GM23338 (cell line): ENCODE results near the gene TMEM132D. TPM values are rescaled to one million over a fixed set of nuclear protein-coding genes. Genes with fewer than 3 reads are reported as not detected.

ENCODE experiments used
- ATAC-seq: fragments of 200-7000 bp; cut with Tn5 transposase; 3 replicates; pipeline ENCODE4 v1.9.1; 2020
- DNase-seq: peaks from one replicate; pipeline ENCODE4 v3.0.0-alpha.2; 2015; ENCODE audit warnings: low spot score
- H2AFZ ChIP-seq: fragments of 200-600 bp; sonication (generic); 2 replicates; pipeline ENCODE4 v1.8.0; 2016; ENCODE audit warnings: antibody characterized with exemption, mild to moderate bottlenecking, moderate library complexity
- H3F3A ChIP-seq: fragments of 200-600 bp; sonication (generic); replicated peaks from 2 replicates; pipeline ENCODE4 v1.8.0; 2017; ENCODE audit warnings: antibody characterized with exemption, mixed run types, low read depth
- H3K27ac ChIP-seq: fragments of 200-600 bp; sonication (generic); 2 replicates; pipeline ENCODE4 v1.6.1; 2016; ENCODE audit warnings: low read depth
- H3K27me3 ChIP-seq: fragments of 200-600 bp; sonication (generic); 2 replicates; pipeline ENCODE4 v1.8.0; 2016; ENCODE audit warnings: mild to moderate bottlenecking, mixed run types, moderate library complexity; ENCODE audit not compliant: insufficient read depth
- H3K36me3 ChIP-seq: fragments of 200-600 bp; sonication (generic); 2 replicates; pipeline ENCODE4 v1.8.0; 2016; ENCODE audit warnings: mild to moderate bottlenecking; ENCODE audit not compliant: insufficient read depth
- H3K4me1 ChIP-seq: fragments of 200-600 bp; sonication (generic); 2 replicates; pipeline ENCODE4 v1.8.0; 2016; ENCODE audit warnings: mild to moderate bottlenecking, moderate library complexity; ENCODE audit not compliant: insufficient read depth
- H3K4me2 ChIP-seq: fragments of 200-600 bp; sonication (generic); 2 replicates; pipeline ENCODE4 v1.7.1; 2017; ENCODE audit warnings: mixed run types
- H3K4me3 ChIP-seq: fragments of 200-600 bp; sonication (generic); 2 replicates; pipeline ENCODE4 v1.6.1; 2016; ENCODE audit warnings: mixed run types
- H3K79me2 ChIP-seq: fragments of 200-600 bp; sonication (generic); replicated peaks from 2 replicates; pipeline ENCODE4 v1.8.0; 2017; ENCODE audit warnings: mild to moderate bottlenecking; ENCODE audit not compliant: insufficient read depth
- H3K9me2 ChIP-seq: fragments of 200-600 bp; sonication (generic); 2 replicates; pipeline ENCODE4 v1.8.0; 2017; ENCODE audit not compliant: insufficient read depth
- H4K20me1 ChIP-seq: fragments of 200-600 bp; sonication (generic); replicated peaks from 2 replicates; pipeline ENCODE4 v1.8.0; 2017; ENCODE audit warnings: mild to moderate bottlenecking; ENCODE audit not compliant: insufficient read depth
- H3K27ac Mint-ChIP-seq: 2 replicates; pipeline ENCODE4 v1.8.0; 2020; ENCODE audit warnings: inconsistent platforms, mild to moderate bottlenecking, moderate library complexity, mixed read lengths
- H3K27me3 Mint-ChIP-seq: 3 replicates; pipeline ENCODE4 v1.8.0; 2022; ENCODE audit warnings: low read depth, mild to moderate bottlenecking, moderate library complexity, mixed read lengths, inconsistent platforms; ENCODE audit not compliant: insufficient read depth, poor library complexity
- H3K36me3 Mint-ChIP-seq: 3 replicates; pipeline ENCODE4 v1.8.0; 2021; ENCODE audit warnings: low read depth, mild to moderate bottlenecking, inconsistent platforms, moderate library complexity, mixed read lengths
- H3K4me1 Mint-ChIP-seq: 3 replicates; pipeline ENCODE4 v1.8.0; 2020; ENCODE audit warnings: mild to moderate bottlenecking, inconsistent platforms, mixed read lengths
- H3K4me3 Mint-ChIP-seq: 3 replicates; pipeline ENCODE4 v1.8.0; 2021; ENCODE audit warnings: moderate library complexity, mild to moderate bottlenecking, inconsistent platforms, mixed read lengths
- H3K9me3 Mint-ChIP-seq: 3 replicates; pipeline ENCODE4 v1.8.0; 2020; ENCODE audit warnings: moderate library complexity, mild to moderate bottlenecking, inconsistent platforms, mixed read lengths
- CREB1 ChIP-seq: fragments of 250-450 bp; sonication (Bioruptor Pico); IDR thresholded peaks from 2 replicates; pipeline ENCODE4 v1.5.0; 2020; ENCODE audit warnings: low read depth, mild to moderate bottlenecking, moderate library complexity
- EZH2phosphoT487 ChIP-seq: fragments of 200-600 bp; sonication (generic); IDR thresholded peaks from one replicate; pipeline ENCODE4 v1.8.1; 2018; ENCODE audit warnings: antibody characterized with exemption; ENCODE audit not compliant: unreplicated experiment
- NANOG ChIP-seq: IDR thresholded peaks from 2 replicates; pipeline ENCODE4 v1.6.1; 2016; ENCODE audit warnings: antibody characterized with exemption, borderline replicate concordance
- STAT1 ChIP-seq: IDR thresholded peaks from one replicate; pipeline ENCODE4 v1.6.1; 2016; ENCODE audit warnings: antibody characterized with exemption; ENCODE audit not compliant: unreplicated experiment
- ZNF114 ChIP-seq: fragments of 250-450 bp; sonication (Bioruptor Pico); IDR thresholded peaks from 2 replicates; pipeline ENCODE4 v1.5.0; 2020; ENCODE audit warnings: mild to moderate bottlenecking, moderate library complexity
- ZNF331 ChIP-seq: fragments of 250-450 bp; sonication (Bioruptor Pico); IDR thresholded peaks from 2 replicates; pipeline ENCODE4 v1.5.0; 2020; ENCODE audit warnings: low read depth, mild to moderate bottlenecking, moderate library complexity
- polyA plus RNA-seq: library from polyadenylated mRNA; unstranded; fragments of >200 nt; fragmentation: Nextera tagmentation; extraction: Ambion mirVana; gene quantifications from 2 replicates; pipeline ENCODE4 v1.2.1, GENCODE V29; 2016
- total RNA-seq: library from RNA; depleted of rRNA; stranded (reverse); fragments of >200 nt; shearing (Covaris generic); gene quantifications from 2 replicates; pipeline ENCODE4 v1.2.3, GENCODE V29; 2014
- TF ChIP-seq, protein P1 (sequence below): fragments of 250-450 bp; sonication (Bioruptor Pico); IDR thresholded peaks from 2 replicates; pipeline ENCODE4 v1.5.0; 2020; ENCODE audit warnings: mild to moderate bottlenecking, moderate library complexity
- TF ChIP-seq, protein P2 (sequence below), 2 experiments: fragments of 200-600 bp in 1 of 2; sonication (generic) in 1 of 2; conservative IDR thresholded peaks; 2 replicates each; pipeline versions ENCODE4 v1.5.1 to v1.6.1; 2016 to 2017; ENCODE audit warnings: antibody characterized with exemption in 2 of 2, low read depth in 2 of 2, mild to moderate bottlenecking in 2 of 2, moderate library complexity in 1 of 2
- TF ChIP-seq, protein P3 (sequence below): IDR thresholded peaks from one replicate; pipeline ENCODE4 v1.6.1; 2018; ENCODE audit warnings: antibody characterized with exemption; ENCODE audit not compliant: unreplicated experiment

The TMEM132D gene
- total and polyA plus RNA-seq, 2 experiments from 2014 or later: 0.44 to 5.3 TPM

DNA sequence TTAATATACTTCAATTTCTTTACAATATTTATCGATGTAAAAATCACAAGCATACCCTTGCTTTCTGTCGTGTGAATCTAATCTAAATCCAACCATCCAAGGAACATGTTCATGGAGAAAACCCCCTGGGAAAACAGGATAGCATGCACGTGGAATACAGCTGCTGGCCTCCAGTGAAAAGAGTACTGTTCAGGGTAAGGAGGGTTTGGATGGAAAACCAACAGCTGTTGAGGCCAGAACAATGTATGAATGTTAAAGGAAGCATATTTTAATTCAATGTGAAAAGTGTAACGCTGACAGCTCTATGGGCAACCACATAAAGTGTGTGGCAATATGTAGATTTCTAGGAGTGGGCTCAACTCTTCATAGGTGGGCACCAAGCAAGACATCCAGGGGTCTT is 344.0 kb downstream of the TMEM132D start (continued):
- TF ChIP-seq, protein P1, sequence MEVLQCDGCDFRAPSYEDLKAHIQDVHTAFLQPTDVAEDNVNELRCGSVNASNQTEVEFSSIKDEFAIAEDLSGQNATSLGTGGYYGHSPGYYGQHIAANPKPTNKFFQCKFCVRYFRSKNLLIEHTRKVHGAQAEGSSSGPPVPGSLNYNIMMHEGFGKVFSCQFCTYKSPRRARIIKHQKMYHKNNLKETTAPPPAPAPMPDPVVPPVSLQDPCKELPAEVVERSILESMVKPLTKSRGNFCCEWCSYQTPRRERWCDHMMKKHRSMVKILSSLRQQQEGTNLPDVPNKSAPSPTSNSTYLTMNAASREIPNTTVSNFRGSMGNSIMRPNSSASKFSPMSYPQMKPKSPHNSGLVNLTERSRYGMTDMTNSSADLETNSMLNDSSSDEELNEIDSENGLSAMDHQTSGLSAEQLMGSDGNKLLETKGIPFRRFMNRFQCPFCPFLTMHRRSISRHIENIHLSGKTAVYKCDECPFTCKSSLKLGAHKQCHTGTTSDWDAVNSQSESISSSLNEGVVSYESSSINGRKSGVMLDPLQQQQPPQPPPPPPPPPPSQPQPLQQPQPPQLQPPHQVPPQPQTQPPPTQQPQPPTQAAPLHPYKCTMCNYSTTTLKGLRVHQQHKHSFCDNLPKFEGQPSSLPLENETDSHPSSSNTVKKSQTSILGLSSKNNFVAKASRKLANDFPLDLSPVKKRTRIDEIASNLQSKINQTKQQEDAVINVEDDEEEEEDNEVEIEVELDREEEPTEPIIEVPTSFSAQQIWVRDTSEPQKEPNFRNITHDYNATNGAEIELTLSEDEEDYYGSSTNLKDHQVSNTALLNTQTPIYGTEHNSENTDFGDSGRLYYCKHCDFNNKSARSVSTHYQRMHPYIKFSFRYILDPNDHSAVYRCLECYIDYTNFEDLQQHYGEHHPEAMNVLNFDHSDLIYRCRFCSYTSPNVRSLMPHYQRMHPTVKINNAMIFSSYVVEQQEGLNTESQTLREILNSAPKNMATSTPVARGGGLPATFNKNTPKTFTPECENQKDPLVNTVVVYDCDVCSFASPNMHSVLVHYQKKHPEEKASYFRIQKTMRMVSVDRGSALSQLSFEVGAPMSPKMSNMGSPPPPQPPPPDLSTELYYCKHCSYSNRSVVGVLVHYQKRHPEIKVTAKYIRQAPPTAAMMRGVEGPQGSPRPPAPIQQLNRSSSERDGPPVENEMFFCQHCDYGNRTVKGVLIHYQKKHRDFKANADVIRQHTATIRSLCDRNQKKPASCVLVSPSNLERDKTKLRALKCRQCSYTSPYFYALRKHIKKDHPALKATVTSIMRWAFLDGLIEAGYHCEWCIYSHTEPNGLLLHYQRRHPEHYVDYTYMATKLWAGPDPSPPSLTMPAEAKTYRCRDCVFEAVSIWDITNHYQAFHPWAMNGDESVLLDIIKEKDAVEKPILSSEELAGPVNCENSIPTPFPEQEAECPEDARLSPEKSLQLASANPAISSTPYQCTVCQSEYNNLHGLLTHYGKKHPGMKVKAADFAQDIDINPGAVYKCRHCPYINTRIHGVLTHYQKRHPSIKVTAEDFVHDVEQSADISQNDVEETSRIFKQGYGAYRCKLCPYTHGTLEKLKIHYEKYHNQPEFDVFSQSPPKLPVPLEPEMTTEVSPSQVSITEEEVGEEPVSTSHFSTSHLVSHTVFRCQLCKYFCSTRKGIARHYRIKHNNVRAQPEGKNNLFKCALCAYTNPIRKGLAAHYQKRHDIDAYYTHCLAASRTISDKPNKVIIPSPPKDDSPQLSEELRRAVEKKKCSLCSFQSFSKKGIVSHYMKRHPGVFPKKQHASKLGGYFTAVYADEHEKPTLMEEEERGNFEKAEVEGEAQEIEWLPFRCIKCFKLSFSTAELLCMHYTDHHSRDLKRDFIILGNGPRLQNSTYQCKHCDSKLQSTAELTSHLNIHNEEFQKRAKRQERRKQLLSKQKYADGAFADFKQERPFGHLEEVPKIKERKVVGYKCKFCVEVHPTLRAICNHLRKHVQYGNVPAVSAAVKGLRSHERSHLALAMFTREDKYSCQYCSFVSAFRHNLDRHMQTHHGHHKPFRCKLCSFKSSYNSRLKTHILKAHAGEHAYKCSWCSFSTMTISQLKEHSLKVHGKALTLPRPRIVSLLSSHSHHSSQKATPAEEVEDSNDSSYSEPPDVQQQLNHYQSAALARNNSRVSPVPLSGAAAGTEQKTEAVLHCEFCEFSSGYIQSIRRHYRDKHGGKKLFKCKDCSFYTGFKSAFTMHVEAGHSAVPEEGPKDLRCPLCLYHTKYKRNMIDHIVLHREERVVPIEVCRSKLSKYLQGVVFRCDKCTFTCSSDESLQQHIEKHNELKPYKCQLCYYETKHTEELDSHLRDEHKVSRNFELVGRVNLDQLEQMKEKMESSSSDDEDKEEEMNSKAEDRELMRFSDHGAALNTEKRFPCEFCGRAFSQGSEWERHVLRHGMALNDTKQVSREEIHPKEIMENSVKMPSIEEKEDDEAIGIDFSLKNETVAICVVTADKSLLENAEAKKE (CRISPR knock-in tag): no peak

DNA sequence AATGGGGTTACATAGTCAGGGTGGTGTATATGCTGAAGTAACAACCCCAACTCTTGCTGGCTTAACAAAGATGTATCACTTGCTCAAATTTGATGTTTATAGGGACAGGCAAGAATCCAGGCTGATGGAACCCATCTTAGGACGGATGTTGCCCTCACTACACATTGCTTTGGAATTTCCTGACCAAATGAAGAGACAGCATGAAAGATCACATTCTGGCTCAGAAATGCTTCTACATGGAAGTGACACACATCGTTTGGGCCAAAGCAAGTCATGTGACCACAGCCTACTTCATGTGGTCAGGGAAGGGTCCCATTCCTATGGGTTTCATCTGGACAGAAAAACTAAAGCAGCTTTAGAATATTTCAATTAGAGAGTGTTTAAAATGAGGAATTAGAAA is 345.8 kb downstream of the TMEM132D start:
- Histone ChIP-seq H3K79me2 (no peaks in the 10 kb centered on the region), H3F3A (no peaks in the 10 kb centered on the region), H4K20me1 (no peaks in the 10 kb centered on the region), H3K36me3 (no peaks in the 10 kb centered on the region), H3K4me1 (no peaks in the 10 kb centered on the region), H2AFZ (no peak overlapping the region), H3K9me2 (no peaks in the 10 kb centered on the region), H3K27me3 (no peaks in the 10 kb centered on the region), H3K4me3 (no peak overlapping the region), H3K27ac (no peak overlapping the region), H3K4me2 (no peak overlapping the region)
- no peak for ATAC-seq
- Mint-ChIP-seq H3K9me3 (peaks cover 98% of the 10 kb centered on the region), H3K27me3 (peaks cover 2% of the 10 kb centered on the region), H3K4me1 (no peaks in the 10 kb centered on the region), H3K4me3 (no peak overlapping the region), H3K36me3 (peaks cover 41% of the 10 kb centered on the region), H3K27ac (no peak overlapping the region)
- no peak for DNase-seq
- TF ChIP-seq, protein P2, sequence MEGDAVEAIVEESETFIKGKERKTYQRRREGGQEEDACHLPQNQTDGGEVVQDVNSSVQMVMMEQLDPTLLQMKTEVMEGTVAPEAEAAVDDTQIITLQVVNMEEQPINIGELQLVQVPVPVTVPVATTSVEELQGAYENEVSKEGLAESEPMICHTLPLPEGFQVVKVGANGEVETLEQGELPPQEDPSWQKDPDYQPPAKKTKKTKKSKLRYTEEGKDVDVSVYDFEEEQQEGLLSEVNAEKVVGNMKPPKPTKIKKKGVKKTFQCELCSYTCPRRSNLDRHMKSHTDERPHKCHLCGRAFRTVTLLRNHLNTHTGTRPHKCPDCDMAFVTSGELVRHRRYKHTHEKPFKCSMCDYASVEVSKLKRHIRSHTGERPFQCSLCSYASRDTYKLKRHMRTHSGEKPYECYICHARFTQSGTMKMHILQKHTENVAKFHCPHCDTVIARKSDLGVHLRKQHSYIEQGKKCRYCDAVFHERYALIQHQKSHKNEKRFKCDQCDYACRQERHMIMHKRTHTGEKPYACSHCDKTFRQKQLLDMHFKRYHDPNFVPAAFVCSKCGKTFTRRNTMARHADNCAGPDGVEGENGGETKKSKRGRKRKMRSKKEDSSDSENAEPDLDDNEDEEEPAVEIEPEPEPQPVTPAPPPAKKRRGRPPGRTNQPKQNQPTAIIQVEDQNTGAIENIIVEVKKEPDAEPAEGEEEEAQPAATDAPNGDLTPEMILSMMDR (conservative IDR thresholded peaks at IDR 0.05; ENCODE audit: low read depth in 2 of 2): no peak
- TF ChIP-seq STAT1: no peak
- TF ChIP-seq ZNF114 (CRISPR knock-in tag): no peak
- TF ChIP-seq CREB1 (CRISPR knock-in tag): no peak
- TF ChIP-seq EZH2phosphoT487: no peak
- TF ChIP-seq, protein P3, sequence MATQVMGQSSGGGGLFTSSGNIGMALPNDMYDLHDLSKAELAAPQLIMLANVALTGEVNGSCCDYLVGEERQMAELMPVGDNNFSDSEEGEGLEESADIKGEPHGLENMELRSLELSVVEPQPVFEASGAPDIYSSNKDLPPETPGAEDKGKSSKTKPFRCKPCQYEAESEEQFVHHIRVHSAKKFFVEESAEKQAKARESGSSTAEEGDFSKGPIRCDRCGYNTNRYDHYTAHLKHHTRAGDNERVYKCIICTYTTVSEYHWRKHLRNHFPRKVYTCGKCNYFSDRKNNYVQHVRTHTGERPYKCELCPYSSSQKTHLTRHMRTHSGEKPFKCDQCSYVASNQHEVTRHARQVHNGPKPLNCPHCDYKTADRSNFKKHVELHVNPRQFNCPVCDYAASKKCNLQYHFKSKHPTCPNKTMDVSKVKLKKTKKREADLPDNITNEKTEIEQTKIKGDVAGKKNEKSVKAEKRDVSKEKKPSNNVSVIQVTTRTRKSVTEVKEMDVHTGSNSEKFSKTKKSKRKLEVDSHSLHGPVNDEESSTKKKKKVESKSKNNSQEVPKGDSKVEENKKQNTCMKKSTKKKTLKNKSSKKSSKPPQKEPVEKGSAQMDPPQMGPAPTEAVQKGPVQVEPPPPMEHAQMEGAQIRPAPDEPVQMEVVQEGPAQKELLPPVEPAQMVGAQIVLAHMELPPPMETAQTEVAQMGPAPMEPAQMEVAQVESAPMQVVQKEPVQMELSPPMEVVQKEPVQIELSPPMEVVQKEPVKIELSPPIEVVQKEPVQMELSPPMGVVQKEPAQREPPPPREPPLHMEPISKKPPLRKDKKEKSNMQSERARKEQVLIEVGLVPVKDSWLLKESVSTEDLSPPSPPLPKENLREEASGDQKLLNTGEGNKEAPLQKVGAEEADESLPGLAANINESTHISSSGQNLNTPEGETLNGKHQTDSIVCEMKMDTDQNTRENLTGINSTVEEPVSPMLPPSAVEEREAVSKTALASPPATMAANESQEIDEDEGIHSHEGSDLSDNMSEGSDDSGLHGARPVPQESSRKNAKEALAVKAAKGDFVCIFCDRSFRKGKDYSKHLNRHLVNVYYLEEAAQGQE: no peak
- TF ChIP-seq NANOG: no peak
- no peak for TF ChIP-seq ZNF331
